ENCODE results near the gene CLSTN2. TPM values are rescaled to one million over a fixed set of nuclear protein-coding genes. Genes with fewer than 3 reads are reported as not detected.

Gene CLSTN2
- total RNA-seq, 1 donor from 2014 or later, result 7.1 TPM

DNA sequence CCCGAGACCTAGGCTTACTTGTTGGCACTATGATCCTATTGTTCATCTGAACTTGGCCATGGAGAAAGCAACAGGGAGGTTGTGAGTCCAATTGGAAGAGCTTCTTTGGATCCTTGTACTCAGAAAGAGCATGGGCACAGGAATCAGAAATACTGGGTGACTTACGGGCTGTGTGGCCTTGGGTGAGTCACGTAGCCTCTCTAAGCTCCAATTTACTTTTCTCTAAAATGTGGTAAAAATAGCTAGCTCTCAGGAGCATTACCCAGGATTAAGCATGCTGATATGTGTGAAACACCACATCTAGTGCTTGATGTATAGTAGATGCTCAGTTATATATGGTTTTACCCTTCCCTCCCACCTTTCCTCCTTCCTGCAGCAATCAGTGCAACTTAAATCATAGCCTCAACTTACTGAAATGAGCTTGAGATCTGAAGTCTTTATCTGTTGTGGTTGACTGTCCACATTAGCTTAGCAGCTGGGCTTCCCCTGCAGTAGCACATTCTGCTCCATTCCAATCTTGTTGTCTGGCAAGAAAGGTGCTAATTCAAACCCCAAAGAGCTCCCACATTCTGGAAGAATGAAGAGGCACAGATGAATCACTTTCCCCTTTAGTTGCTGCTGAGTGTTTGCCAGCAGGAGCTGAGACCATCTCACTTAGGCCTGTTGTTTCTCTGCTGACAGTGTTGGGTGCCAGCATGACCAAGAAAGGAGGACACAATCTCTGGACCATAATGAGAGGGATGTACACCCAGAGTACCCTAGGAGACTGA lies 443.8 kb downstream of the CLSTN2 start:
- no peak for DNase-seq (ENCODE audit: low spot score)

DNA sequence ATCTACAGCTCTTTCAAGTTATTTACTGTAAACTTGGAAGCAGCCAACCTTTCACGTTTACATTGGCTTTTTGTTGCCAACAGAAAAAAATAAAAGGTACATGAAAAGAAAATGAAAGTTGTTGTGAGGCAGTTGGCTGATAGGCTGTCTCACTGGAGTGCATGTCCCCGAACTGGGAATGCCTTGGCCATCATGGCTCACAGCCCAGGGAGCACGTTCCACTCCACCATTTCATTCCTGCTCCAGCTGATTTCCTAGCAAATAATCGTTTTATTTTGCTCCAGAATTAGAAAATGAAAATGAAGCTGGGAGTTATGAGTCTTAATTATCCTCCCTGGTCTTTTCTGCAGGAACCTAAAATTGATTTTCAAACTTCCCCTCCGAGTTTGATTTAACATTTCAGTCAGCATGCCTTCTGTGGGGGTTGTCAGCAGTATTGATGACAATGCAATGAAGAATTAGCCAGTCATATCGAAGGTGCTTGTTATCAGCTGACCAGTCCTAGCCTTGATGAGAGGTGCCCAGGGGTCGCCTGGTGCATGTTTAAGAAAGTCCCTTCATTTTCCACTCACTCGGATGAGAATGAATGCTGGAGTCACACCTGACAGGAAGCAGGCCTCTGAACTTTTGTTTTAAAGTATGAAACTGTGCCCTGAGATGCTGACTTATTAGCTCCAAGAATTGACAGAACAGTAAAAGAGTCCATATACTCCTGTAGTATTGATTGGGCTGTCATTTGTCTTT lies 449.2 kb downstream of the CLSTN2 start:
- DNase-seq (ENCODE audit: low spot score), result no peak

DNA sequence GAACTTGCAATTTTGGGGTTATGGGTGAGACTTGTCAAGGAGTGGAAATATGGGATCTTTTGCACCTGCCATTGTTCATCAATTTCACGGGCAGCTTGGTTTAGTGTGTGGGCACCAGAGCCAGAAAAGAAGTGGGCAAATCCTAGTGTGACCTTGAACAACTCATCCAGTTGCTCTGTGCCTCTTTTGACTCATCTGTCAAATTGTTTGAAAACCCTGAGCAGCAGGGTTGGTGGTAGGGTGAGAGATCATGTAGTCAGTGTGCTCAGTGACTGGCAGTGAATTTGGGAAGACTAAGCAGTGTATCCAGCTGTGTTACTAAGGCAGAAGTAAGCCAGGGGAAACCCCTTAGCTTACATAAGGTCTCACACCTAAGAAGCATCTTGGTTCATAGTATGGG lies 449.9 kb downstream of the CLSTN2 start:
- no peak for DNase-seq (ENCODE audit: low spot score)

DNA sequence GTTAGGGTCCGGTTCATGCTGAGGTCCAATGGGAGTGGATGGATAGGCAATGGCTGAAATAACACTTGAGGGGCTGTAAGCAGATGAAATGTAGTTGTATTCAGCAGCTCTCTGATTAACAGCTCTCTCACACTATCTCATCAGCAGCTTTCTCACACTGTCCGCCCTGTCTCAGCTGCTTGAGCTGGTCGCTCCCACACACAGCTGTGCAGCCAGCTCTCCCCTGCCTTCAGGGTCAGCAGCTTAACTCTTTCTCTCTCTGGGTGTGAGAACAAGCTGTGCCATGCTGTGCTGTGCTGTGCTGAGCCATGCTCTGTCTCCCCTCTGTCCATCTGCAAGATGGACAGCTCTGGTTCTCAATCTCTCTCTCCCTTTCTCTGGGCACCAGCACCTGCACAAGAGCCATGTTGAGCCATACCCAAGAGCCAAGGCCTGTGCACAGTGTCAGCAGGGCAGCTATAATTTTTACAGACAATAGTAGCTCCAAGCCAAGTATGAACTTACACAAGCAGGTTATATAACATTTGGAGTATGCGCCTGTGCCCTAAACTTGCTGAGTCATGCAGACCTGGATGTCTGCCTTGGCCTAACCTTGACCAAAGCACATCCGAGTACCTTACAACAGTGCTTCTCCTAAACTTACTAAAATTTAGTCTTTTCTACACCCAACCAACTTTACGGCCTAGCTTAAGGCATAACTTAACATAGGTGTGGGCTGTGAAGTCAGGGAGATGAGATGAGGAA lies 451.5 kb downstream of the CLSTN2 start:
- DNase-seq (ENCODE audit: low spot score), result no peak

DNA sequence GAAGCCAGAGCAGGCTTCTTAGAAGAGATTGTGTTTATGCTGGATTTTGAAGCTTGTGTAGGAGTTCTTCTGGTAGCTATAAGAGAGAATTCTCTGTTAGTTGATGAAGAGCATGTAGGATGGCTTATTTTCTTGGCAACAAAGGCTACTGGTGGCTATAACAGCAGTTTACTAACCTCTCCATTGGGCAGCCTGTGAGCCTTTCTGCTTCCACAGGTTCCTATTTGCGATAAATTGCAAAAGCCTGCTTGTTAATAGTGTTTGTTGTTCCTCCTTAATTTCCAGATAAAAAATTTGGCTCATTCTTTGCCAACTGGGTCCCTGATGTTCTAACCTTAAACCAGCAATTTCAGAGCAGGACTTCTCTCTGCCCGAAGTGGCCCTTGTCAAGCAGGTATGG lies 452.3 kb downstream of the CLSTN2 start:
- DNase-seq (ENCODE audit: low spot score), result no peak

DNA sequence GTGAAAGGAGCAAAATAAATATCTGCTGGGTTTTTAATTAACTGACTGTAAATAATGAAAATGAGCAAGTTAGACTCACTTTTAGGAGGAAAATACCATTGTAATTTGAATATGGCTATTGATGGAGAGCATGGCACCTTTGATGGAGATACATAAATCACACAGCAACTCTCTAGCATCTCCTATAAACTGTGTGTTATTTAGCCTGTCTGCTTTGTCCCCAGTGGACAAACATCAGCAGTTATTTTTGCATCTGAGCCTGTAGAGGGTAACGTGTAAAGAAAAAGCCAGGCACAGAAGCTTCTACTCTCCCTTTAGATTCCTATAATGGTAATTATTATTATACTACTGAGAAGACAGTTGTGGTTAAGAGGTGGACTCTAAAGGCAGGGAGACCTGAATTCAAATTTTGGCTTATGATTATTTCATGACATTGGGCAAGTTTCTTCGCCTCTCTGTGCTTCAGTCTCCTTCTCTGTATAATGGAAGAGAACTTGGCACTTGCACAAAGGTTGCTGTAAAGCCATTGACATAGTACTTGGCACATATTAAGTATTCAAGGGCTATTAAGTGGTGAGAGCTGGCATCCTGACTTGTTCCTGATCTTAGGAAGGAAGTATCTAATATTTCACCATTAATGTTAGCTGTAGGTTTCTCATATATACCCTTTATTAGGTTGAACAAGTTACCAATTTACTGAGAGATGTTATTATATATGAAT lies 453.4 kb downstream of the CLSTN2 start:
- no peak for DNase-seq (ENCODE audit: low spot score)

DNA sequence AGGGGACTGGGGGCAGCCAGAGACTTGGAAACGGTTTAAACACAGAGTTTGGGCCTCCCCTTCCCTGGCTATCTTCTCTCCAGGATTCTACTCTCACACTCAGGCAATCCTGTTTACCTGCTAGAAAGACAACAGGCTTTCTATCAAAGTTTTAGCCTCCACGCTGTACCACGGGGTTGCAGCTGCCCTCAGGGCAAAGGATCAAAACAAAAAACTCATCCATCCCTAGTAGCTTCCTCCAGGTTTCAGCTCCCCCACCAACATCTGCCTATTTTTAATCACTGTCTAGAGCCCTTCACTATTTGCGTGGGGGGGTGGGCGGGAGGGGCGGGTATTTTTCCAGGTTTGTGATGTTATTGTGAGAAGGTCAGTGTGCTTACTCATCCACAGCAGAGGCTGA lies 456.1 kb downstream of the CLSTN2 start:
- no peak for DNase-seq (ENCODE audit: low spot score)

DNA sequence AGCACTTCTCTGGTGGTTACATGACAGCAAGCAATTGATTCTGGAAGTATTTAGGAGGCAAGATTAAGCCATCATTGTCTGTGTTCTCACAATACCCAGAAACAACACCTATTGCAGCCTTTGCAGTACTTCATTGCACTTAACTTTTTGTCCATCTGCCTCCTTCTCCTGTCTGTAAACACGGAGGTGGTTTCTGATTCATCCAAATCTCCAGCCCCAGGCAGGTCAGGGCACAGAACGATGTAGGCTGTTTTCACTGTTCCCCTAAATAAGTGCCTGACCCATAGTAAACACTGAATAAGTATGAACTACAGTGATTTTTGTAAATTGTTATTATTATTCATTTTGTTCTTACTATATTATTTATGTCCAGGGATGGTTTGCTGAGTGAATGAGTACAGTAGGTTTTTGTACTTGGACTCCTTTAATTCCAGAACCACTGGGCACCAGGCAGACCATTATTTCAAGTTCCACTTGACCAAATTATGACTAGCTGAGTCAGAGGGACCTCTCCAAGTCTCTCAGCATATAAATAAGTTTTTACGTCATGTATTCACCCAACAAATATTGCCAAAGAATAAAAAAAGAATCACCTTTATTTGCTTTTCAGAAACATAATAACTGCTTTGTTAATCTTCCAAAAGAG lies 459.6 kb downstream of the CLSTN2 start:
- no peak for DNase-seq (ENCODE audit: low spot score)

DNA sequence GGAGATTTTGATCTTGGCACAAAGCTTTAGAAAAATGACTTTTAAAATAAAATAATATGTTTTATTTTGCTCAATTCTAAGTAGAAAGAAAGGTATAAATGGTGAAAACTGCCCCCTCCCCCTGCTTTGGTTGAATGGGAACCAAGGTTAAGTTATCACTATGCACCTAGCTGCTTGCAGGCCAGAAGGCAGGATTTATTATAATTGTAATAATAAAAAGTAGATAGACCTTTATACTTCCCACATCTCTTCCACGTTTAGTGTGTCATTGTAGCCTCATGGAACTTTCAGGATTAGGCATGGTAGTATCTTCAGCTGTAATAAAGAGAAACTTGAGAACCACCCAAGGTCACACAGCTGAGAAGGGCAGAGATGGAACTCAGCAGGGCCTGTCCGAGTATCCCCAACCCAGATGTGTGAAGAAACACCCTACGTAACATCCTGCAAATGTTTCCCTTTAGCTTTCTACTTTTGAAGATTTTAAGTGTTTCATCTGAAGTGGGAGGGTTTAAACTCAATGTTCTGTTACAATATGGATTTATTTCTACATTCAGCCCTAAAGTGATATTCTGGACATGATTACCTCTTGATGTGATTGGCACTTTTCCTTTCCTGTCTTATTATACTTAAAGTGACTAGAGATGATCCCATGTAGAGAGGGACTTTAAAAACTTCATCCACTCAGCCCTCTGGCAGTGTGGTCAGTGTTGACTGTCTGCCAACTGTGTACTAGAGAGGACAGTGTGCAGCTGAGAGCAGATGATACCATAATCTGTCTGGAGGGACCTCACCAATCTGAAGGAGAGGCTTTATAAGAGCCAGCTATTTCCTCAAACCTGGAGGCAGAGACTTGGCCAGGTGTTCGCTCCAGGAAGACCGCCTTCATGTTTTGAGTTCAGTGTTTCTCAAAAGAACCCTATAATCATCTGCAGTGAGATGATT lies 460.4 kb downstream of the CLSTN2 start:
- DNase-seq (ENCODE audit: low spot score), result no peak

DNA sequence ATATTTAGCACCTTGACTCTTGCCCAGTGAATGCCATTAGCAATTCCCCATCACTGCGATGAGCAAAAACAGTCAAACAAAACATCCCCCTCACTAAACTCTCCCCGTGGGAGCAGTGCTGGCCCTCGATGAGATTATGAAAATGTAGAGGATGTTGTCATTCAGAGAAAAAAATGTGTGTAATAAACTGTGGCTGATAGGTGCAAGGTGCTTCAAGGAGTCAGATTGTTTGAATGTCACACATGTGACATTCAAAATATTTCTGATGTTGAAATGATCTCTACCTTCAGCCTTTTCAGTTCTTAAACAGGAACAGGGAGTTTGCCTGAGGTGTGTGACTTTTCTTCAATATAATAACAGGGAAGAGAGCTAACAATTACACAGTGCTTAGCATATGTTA lies 461.1 kb downstream of the CLSTN2 start:
- no peak for DNase-seq (ENCODE audit: low spot score)

DNA sequence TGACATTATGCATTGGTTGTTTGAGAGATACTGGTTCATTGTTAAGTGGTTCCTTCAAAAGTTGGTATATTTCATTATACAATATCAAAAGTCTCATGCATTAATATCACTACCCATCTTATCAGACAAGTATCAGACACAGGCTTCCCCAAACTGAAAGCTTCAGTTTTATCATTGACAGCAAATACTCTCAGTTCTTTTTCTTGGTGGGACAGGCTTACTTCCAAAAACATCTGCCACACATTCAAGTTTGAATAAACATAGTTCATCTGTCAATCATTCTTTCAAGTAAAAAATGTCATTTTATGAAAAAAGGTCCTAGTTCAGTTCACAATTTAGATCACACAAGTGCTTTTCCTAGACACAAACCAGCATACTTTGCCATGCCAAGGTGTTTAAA lies 462.9 kb downstream of the CLSTN2 start:
- DNase-seq (ENCODE audit: low spot score), result no peak

DNA sequence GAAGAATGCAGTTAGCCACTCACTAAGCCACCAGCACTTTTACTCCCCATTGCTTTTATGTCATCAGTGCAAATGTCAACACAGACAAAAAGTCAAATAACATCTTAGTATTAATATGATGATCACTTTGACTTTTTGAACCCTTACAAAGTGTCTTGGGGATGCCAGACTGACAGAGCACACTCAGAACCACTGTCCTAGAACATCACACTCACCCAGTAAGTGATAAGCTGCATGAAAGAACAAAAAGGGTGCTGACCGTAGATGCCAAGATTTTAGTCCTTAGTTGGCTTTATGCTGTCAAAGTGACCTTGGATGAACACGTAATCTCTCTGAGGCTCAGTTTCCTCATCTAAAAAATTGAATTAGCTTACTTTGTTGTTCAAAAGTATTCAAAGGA lies 463.4 kb downstream of the CLSTN2 start:
- no peak for DNase-seq (ENCODE audit: low spot score)

DNA sequence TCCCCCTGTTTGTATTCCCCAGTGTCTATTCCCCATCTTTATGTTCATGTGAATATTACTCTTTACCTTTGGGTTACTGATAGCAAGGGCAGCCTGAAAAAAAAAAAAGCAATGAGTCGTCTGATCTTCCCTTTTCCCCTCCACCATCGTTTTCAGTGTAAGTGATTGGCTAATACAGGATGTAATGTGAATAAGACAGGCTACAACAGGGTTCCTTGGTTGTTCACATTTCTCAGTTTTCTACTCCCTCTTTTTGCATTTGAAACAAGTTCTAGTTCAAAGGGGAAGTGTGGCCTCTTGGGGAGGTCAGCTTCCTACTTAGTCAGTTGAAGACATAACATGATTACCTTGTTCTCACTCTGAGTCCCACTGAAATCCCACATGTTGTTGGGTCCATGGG lies 464.9 kb downstream of the CLSTN2 start:
- no peak for DNase-seq (ENCODE audit: low spot score)

DNA sequence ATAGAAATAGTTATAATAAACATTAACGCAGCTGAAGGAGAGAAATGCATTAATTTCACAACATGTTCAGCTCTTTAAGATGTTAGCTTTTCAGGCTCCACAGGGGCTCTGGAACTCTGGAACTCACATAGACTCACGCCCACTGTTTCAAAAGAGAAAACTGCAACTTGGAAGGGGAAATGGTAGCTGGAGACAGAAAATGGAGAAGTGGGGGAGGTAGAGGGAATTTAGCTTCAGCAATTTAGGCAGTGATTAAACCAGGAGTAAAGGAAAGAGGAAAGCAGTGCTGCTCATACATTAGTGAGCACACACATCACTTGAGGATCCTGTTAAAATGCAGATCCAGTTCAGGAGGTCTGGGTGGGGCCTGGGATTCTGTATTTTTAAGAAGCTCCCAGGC lies 468.1 kb downstream of the CLSTN2 start:
- DNase-seq (ENCODE audit: low spot score), result no peak

DNA sequence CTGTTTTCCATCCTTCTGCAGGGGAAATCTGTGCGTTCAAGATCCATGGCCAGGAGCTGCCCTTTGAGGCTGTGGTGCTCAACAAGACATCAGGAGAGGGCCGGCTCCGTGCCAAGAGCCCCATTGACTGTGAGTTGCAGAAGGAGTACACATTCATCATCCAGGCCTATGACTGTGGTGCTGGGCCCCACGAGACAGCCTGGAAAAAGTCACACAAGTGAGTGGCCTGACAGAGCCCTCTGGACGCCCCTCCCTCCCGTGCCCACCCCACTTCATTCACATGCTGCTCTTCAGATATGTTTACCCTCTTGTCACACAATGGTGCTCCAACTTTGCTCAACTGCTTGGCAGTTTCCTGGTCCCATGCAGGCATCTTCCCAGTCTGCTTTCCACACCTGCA lies 468.6 kb downstream of the CLSTN2 start:
- DNase-seq (ENCODE audit: low spot score), result no peak

DNA sequence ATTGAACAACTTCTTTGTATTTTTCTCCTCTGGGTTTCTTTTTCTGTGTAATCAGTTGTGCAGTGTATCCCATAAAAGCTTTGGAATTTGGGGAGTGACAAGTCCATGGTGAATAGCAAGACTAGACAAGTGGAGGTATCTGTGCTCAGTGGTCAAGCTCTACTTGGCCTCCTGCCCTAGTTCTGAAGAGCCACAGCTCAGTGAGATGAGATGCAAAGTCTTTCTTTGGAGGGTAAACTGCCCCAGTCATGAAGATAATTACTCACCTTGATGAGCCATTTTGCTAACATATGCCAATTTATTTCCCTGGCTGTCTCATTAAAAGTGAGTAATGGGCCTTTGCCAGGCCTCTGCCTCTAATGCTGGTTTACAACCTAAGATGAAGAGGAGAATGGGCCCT lies 471.7 kb downstream of the CLSTN2 start:
- no peak for DNase-seq (ENCODE audit: low spot score)

DNA sequence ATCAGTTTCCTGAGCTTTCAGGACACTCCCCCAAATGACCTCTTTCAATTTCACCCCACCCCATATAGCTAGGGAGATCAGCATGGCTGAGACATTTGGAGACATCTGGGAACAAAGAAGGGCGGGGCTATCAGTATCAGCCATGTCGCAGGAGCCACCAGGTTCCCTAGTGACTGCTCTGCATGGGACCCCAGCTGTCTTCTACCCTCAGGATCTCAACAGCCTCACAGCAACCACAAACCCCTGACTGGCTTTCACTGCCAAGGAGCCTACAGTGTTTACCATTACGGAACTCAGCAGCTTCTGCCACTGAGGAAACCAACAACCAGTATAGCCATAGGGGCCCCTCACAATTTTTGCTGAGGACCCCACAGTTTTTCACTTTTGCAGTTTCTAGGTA lies 473.3 kb downstream of the CLSTN2 start:
- DNase-seq (ENCODE audit: low spot score), result no peak

DNA sequence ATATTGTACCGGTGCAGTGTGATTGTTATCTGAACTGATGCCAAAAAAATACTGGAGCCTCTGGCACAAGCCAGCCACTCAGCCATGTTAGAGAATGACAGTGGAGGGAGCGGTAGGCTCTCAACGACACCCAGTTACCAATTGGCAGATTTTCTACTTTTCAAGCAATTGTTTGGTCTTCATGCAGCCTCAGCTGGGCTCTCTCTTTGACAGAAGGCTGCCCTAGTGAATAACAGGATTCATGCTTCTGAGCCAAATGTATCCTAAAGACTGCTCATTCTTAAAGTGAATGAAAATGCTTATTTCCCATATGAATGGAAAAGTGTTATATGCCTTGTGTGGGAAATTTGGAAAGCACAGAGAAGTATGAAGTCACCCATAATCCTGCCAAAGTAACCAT lies 481.7 kb downstream of the CLSTN2 start:
- DNase-seq (ENCODE audit: low spot score), result no peak

DNA sequence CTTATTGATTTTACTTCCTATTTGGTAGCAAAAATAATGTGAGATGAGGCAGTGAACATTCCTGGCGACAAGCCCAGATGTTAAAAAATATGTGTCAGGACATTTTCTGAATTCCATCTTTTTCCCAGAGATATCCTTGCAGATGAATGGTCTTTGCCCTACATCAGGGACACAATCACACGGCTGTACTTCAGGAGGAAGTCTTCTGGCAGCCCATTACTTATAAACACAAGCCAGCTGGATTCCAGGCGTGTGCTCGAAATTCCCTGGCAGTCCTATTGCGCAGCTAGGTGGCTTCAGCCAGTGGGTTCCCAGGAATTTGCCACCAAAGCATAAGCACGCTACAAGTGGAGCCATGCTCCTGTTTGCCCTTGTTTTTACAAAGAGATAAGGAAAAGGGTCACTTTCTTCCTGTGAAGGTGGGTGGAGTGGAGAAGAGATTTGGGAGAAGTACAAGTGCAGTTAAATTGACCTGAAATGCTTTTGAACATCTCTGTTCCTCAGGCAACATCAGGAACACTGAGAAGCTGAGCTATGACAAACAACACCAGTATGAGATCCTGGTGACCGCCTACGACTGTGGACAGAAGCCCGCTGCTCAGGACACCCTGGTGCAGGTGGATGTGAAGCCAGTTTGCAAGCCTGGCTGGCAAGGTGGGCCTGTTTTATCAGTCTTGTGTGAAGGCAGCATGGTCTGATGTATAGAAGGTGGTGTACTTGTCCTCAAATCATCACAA lies 485.8 kb downstream of the CLSTN2 start:
- no peak for DNase-seq (ENCODE audit: low spot score)

DNA sequence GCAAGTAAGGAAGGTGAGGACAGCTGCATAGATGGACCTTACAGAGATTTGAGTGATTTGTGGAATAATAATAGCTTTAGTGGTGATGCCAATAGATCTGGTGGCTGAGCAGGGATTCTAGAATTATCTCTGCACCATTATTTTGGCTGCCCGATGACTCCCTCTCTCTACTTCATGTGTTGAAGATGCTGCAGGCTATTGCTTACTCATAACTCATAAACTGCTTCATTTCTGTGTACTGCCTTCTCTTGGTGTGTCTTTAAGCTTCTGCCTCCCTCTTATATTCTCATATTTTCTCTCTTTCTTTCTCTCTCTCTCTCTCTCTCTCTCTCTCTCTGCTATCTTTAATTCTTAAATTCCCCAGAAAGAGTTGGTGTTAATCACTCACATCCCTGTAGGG lies 486.9 kb downstream of the CLSTN2 start:
- no peak for DNase-seq (ENCODE audit: low spot score)

Data from mucosa of gallbladder (tissue), 1 donor.